Vagina (tissue), 2 donors: Measurements from ENCODE around the gene CAPS. TPM values are rescaled to one million over a fixed set of nuclear protein-coding genes. Genes with fewer than 3 reads are reported as not detected.

ENCODE experiments used
- DNase-seq, 2 donors: peaks; one replicate each; pipeline ENCODE4 v3.0.0-alpha.2; 2017; ENCODE audit errors: extremely low spot score in 2 of 2
- H3K27ac ChIP-seq: fragments of 200-600 bp; sonication (generic); one replicate; pipeline ENCODE4 v1.5.1; 2019
- H3K27me3 ChIP-seq: fragments of 200-600 bp; sonication (generic); one replicate; pipeline ENCODE4 v1.5.1; 2019
- H3K36me3 ChIP-seq, 2 donors: fragments of 200-600 bp; sonication (generic); one replicate each; pipeline ENCODE4 v1.5.1; 2017 to 2019
- H3K4me1 ChIP-seq: fragments of 200-600 bp; sonication (generic); one replicate; pipeline ENCODE4 v1.5.1; 2019
- H3K4me3 ChIP-seq, 2 donors: fragments of 200-600 bp; sonication (generic); 1 replicate in 1 of 2; 2 replicates in 1 of 2; pipeline ENCODE4 v1.5.1; 2016 to 2019
- H3K9me3 ChIP-seq: fragments of 200-600 bp; sonication (generic); one replicate; pipeline ENCODE4 v1.5.1; 2019
- POLR2A ChIP-seq, 2 donors: fragments of 450-650 bp; IDR thresholded peaks; one replicate each; pipeline ENCODE4 v1.6.1; 2017; ENCODE audit warnings: antibody characterized with exemption in 2 of 2, mild to moderate bottlenecking in 2 of 2, moderate library complexity in 2 of 2
- POLR2AphosphoS5 ChIP-seq, 2 donors: sonication (generic); formaldehyde crosslinking; IDR thresholded peaks; one replicate each; pipeline ENCODE4 v1.9.0; 2017; ENCODE audit warnings: antibody characterized with exemption in 2 of 2, mild to moderate bottlenecking in 2 of 2, low read depth in 1 of 2; ENCODE audit not compliant: insufficient read depth in 1 of 2
- intact Hi-C: fragments of 100-400 bp; cut with DNase I; formaldehyde crosslinking; loops from one replicate; pipeline ENCODE4 v1.15.1; 2023
- total RNA-seq: library from RNA; depleted of rRNA; stranded (reverse); fragments of >200 nt; gene quantifications from one replicate; pipeline ENCODE4 v1.2.3, GENCODE V29; 2016
- TF ChIP-seq, protein P1 (sequence below), 3 experiments: fragments of 450-650 bp in 2 of 3; fragments of 200-600 bp in 1 of 3; sonication (generic) in 1 of 3; IDR thresholded peaks; one replicate each; pipeline ENCODE4 v1.5.1; 2017 to 2019; ENCODE audit warnings: antibody characterized with exemption in 3 of 3, mild to moderate bottlenecking in 2 of 3, moderate library complexity in 2 of 3

CAPS gene
- total RNA-seq, 1 donor from 2014 or later = 35.8 TPM

GRCh38 chr19:5899728-5900526 lies 14.1 kb upstream of the CAPS start:
- intact Hi-C loops = no loop called here
- peaks cover 23% of the 10 kb centered on the region for H3K4me1 ChIP-seq

DNA sequence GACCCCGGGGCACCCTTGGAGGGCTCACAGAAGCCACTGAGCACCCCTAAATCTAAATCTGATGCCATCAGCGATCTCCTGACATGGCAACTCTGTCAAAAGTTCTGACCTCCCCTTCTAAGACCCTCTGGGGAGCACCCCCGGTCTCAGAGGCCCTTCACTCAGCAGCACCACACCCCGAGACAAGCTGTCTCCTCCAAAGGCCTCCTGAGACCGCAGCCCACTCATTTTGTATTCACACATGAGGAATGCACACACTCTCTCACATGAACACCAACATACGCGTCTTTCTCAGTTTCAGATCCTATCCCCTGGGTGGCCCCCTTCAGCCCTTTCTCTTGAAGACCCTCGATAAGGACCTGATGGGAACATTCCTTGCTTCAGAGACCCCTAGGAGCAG lies 13.1 kb upstream of the CAPS start:
- no peaks in the 10 kb centered on the region for H3K27me3 ChIP-seq
- intact Hi-C loops = no loop called here
- H3K27ac ChIP-seq = no peak overlapping the region
- DNase-seq = no peak
- H3K9me3 ChIP-seq = no peaks in the 10 kb centered on the region
- H3K36me3 ChIP-seq = peaks cover 0 to 10% of the 10 kb centered on the region in 2 donors
- peaks cover 33% of the 10 kb centered on the region for H3K4me1 ChIP-seq
- no peak overlapping the region for H3K4me3 ChIP-seq
- no peak for TF ChIP-seq POLR2AphosphoS5 (IDR thresholded peaks at IDR 0.05; ENCODE audit: insufficient read depth in 1 of 2, low read depth in 1 of 2)
- TF ChIP-seq, protein P1, sequence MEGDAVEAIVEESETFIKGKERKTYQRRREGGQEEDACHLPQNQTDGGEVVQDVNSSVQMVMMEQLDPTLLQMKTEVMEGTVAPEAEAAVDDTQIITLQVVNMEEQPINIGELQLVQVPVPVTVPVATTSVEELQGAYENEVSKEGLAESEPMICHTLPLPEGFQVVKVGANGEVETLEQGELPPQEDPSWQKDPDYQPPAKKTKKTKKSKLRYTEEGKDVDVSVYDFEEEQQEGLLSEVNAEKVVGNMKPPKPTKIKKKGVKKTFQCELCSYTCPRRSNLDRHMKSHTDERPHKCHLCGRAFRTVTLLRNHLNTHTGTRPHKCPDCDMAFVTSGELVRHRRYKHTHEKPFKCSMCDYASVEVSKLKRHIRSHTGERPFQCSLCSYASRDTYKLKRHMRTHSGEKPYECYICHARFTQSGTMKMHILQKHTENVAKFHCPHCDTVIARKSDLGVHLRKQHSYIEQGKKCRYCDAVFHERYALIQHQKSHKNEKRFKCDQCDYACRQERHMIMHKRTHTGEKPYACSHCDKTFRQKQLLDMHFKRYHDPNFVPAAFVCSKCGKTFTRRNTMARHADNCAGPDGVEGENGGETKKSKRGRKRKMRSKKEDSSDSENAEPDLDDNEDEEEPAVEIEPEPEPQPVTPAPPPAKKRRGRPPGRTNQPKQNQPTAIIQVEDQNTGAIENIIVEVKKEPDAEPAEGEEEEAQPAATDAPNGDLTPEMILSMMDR (IDR thresholded peaks at IDR 0.05) = no peak
- no peak for TF ChIP-seq POLR2A (IDR thresholded peaks at IDR 0.05)

More at GRCh38 chr19:5899728-5900526, 14.1 kb upstream of the CAPS start:
- TF ChIP-seq POLR2A (IDR thresholded peaks at IDR 0.05) (no peak), POLR2AphosphoS5 (IDR thresholded peaks at IDR 0.05; ENCODE audit: insufficient read depth in 1 of 2, low read depth in 1 of 2) (no peak)
- TF ChIP-seq, protein P1 (IDR thresholded peaks at IDR 0.05) = no peak
- H3K27ac ChIP-seq = no peak overlapping the region
- no peaks in the 10 kb centered on the region for H3K27me3 ChIP-seq
- peaks cover 0 to 20% of the 10 kb centered on the region in 2 donors for H3K36me3 ChIP-seq
- DNase-seq = no peak
- no peaks in the 10 kb centered on the region for H3K9me3 ChIP-seq
- no peak overlapping the region for H3K4me3 ChIP-seq

DNA sequence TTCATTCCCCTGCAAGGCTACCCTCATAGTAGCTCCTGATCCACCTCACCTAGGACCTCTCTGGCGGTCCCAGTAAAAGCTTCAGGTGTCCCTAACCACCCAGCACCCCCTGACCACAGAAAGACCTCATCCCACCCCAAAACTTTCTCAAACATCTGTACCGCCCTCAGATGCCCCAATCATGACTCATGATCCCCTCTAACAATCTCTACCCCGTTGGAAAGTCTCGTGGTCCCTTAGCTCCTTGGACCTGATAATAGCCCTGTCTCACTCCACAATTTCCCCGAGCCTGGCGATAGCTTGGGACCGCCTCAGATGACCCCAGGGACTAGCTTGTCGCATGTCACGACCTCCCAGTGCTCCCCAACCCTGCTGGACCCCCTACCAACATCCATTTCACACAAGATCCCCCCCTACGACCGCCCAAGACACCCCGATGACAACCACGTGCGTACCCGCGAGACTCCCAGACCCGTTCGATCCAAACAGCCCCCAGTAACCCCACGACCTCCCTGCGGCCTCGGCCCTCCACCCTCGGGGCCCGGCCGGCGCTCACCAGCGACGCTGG lies 10.9 kb upstream of the CAPS start:
- peaks cover 39% of the 10 kb centered on the region for H3K4me1 ChIP-seq
- intact Hi-C loops = no loop called here
- peak overlapping the region; percentile 77 to 78 for H3K4me3 ChIP-seq
- peak overlapping the region; percentile 87 for H3K27ac ChIP-seq
- H3K36me3 ChIP-seq = no peaks in the 10 kb centered on the region
- TF ChIP-seq POLR2A (IDR thresholded peaks at IDR 0.05) (no peak), POLR2AphosphoS5 (IDR thresholded peaks at IDR 0.05; ENCODE audit: insufficient read depth in 1 of 2, low read depth in 1 of 2) (no peak)
- TF ChIP-seq, protein P1 (IDR thresholded peaks at IDR 0.05) = no peak
- H3K9me3 ChIP-seq = no peaks in the 10 kb centered on the region
- no peaks in the 10 kb centered on the region for H3K27me3 ChIP-seq
- no peak for DNase-seq

DNA sequence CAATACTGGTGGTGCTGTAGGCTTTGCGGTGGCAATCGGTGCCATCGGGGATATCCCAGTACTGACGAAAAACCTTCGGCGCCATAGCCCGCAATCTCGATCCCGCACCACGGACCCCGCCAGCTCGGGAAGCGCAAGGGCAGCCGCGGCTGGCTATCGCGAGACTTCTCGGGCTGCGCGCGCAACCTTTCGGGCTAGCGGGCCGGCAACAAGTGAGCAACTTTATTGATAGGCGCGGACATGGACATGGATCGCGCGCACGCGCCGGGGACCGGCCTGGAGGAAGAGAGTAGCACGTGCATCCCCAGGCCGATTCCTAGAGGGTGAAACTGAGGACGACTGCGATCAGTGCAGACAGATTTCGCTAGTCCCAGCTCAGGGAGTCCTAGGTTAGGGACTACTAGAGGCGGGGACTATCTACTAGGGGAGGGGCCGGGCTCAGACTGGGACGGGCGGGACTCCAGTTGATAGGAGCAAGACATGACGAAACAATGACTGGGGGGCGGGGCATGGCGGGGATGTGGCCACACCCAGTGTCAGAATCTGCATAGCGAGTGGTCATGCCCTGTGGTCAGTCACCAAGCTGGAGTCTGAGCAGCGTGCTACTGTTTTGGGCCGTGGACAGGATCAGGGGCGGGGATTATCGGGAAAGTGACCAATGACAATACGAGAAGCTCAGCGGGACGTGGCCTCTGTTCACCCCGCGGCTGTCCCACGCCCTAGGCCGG lies 10.3 kb upstream of the CAPS start, which contains the start of gene NDUFA11:
Gene NDUFA11, minus strand, starts transcription at position 167 of the 728 bp plus-strand sequence. Its CDS starts 82 bp downstream, at position 85.
- peak within 1 kb of the TSS; percentile 87 for H3K27ac ChIP-seq
- H3K4me3 ChIP-seq = peak within 1 kb of the TSS; percentile 77 to 78
- H3K9me3 ChIP-seq = no peaks in the 10 kb centered on the region
- peaks cover 39% of the 10 kb centered on the region for H3K4me1 ChIP-seq
- TF ChIP-seq POLR2A (IDR thresholded peaks at IDR 0.05) (no peak), POLR2AphosphoS5 (IDR thresholded peaks at IDR 0.05; ENCODE audit: insufficient read depth in 1 of 2, low read depth in 1 of 2) (peak; percentile 90 to 94)
- TF ChIP-seq, protein P1 (IDR thresholded peaks at IDR 0.05) = no peak
- DNase-seq = peak; percentile 99 to 100
- peaks cover 0 to under 1% of the 10 kb centered on the region in 2 donors for H3K36me3 ChIP-seq
- no peaks in the 10 kb centered on the region for H3K27me3 ChIP-seq
- intact Hi-C loops = no loop called here
